ENCODE results near the gene CDH23. TPM values are rescaled to one million over a fixed set of nuclear protein-coding genes. Genes with fewer than 3 reads are reported as not detected.

CDH23 gene
- total RNA-seq, 1 donor from 2014 or later, result 0.29 TPM

GRCh38 chr10:71717056-71717455 lies 320.3 kb downstream of the CDH23 start:
- H3K27ac Mint-ChIP-seq, result no peak overlapping the region
- TF ChIP-seq, protein P1, sequence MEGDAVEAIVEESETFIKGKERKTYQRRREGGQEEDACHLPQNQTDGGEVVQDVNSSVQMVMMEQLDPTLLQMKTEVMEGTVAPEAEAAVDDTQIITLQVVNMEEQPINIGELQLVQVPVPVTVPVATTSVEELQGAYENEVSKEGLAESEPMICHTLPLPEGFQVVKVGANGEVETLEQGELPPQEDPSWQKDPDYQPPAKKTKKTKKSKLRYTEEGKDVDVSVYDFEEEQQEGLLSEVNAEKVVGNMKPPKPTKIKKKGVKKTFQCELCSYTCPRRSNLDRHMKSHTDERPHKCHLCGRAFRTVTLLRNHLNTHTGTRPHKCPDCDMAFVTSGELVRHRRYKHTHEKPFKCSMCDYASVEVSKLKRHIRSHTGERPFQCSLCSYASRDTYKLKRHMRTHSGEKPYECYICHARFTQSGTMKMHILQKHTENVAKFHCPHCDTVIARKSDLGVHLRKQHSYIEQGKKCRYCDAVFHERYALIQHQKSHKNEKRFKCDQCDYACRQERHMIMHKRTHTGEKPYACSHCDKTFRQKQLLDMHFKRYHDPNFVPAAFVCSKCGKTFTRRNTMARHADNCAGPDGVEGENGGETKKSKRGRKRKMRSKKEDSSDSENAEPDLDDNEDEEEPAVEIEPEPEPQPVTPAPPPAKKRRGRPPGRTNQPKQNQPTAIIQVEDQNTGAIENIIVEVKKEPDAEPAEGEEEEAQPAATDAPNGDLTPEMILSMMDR (IDR thresholded peaks at IDR 0.05), result no peak
- H3K9me3 Mint-ChIP-seq, result no peaks in the 10 kb centered on the region
- no peaks in the 10 kb centered on the region for H3K27me3 Mint-ChIP-seq
- H3K4me3 Mint-ChIP-seq, result no peak overlapping the region
- DNase-seq (no peak), ATAC-seq (ENCODE audit: low read depth) (no peak)
- H3K36me3 Mint-ChIP-seq (ENCODE audit: low read depth), result no peaks in the 10 kb centered on the region
- CTCF ChIA-PET, result interaction anchor here (0.6 to 2.3 kb wide), 5 partner anchors 8 to 176 kb away, joined by 3 to 11 read pairs (median 3); partner anchors contain the start of gene VSIR
- intact Hi-C loops (cut with micrococcal nuclease), result no loop called here
- peaks cover 32% of the 10 kb centered on the region for H3K4me1 Mint-ChIP-seq
- POLR2A ChIA-PET, result no interaction called here

GRCh38 chr10:71717551-71717951 lies 320.8 kb downstream of the CDH23 start:
- CTCF ChIA-PET, result interaction anchor here (0.6 to 2.3 kb wide), 5 partner anchors 8 to 176 kb away, joined by 3 to 11 read pairs (median 3); partner anchors contain the start of gene VSIR
- Mint-ChIP-seq H3K4me3 (no peak overlapping the region), H3K4me1 (peaks cover 28% of the 10 kb centered on the region), H3K27me3 (no peaks in the 10 kb centered on the region), H3K36me3 (ENCODE audit: low read depth) (no peaks in the 10 kb centered on the region), H3K9me3 (no peaks in the 10 kb centered on the region), H3K27ac (no peak overlapping the region)
- DNase-seq, result no peak
- intact Hi-C loops (cut with micrococcal nuclease), result no loop called here
- POLR2A ChIA-PET, result no interaction called here
- TF ChIP-seq, protein P1 (IDR thresholded peaks at IDR 0.05), result no peak
- no peak for ATAC-seq (ENCODE audit: low read depth)

DNA sequence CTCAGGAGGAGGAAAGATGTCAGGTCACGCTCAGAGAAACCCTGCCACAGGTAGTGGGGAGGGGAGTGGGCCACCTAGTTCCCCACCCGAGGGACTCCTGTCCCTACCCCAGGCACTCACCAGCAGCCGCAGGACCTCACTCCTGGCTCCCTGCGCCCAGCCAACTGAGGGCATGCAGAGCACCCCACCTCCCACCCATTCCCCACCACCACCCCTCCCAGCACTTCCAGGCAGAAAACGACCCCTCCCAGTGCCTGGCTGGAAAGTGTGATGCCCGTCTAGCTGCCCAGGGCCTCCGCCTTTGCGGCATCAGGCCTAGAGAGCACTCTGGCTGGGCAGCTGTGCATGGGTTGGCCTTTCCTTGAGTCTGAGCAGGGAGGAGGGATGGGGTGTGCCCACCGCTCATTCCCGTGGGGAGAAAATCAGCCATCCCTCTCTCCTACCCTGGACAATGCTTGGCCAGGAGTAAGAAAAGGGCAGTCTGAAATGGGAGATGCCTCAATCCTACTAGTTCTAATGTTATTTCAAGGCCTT lies 321.5 kb downstream of the CDH23 start:
- CTCF ChIA-PET, result interaction anchor here (1.8 to 2.3 kb wide), 2 partner anchors 10 to 21 kb away, joined by 4 to 11 read pairs; no protein-coding TSS in a partner anchor
- Mint-ChIP-seq H3K36me3 (ENCODE audit: low read depth) (no peaks in the 10 kb centered on the region), H3K27ac (no peak overlapping the region), H3K4me1 (peaks cover 21% of the 10 kb centered on the region), H3K4me3 (no peak overlapping the region), H3K9me3 (no peaks in the 10 kb centered on the region), H3K27me3 (no peaks in the 10 kb centered on the region)
- ATAC-seq (ENCODE audit: low read depth) (no peak), DNase-seq (no peak)
- POLR2A ChIA-PET, result no interaction called here
- TF ChIP-seq, protein P1 (IDR thresholded peaks at IDR 0.05), result no peak
- intact Hi-C loops (cut with micrococcal nuclease), result no loop called here

GRCh38 chr10:71719042-71719441 lies 322.3 kb downstream of the CDH23 start:
- DNase-seq, result no peak
- TF ChIP-seq, protein P1 (IDR thresholded peaks at IDR 0.05), result no peak
- H3K9me3 Mint-ChIP-seq, result no peaks in the 10 kb centered on the region
- H3K4me3 Mint-ChIP-seq, result no peak overlapping the region
- H3K4me1 Mint-ChIP-seq, result peaks cover 13% of the 10 kb centered on the region
- ATAC-seq (ENCODE audit: low read depth), result no peak
- no peak overlapping the region for H3K27ac Mint-ChIP-seq
- CTCF ChIA-PET, result interaction anchor here (0.6 to 1.8 kb wide), 2 partner anchors 22 to 87 kb away, joined by 3 to 4 read pairs; no protein-coding TSS in a partner anchor
- H3K36me3 Mint-ChIP-seq (ENCODE audit: low read depth), result no peaks in the 10 kb centered on the region
- H3K27me3 Mint-ChIP-seq, result no peaks in the 10 kb centered on the region
- intact Hi-C loops (cut with micrococcal nuclease), result no loop called here
- POLR2A ChIA-PET, result no interaction called here

- no peak within 1 kb of the TSS for H3K4me3 Mint-ChIP-seq
- ChIA-PET POLR2A (no interaction called here), CTCF (interaction anchor here (0.6 to 1.8 kb wide), 2 partner anchors 23 to 87 kb away, joined by 3 to 4 read pairs; no protein-coding TSS in a partner anchor)
- no peak for DNase-seq
- no peaks in the 10 kb centered on the region for H3K9me3 Mint-ChIP-seq
- H3K4me1 Mint-ChIP-seq, result peaks cover 7% of the 10 kb centered on the region
- H3K36me3 Mint-ChIP-seq (ENCODE audit: low read depth), result no peaks in the 10 kb centered on the region
- intact Hi-C loops (cut with micrococcal nuclease), result no loop called here
- H3K27me3 Mint-ChIP-seq, result no peaks in the 10 kb centered on the region
- TF ChIP-seq, protein P1 (IDR thresholded peaks at IDR 0.05), result no peak
- no peak for ATAC-seq (ENCODE audit: low read depth)
- H3K27ac Mint-ChIP-seq, result no peak within 1 kb of the TSS
Observed at GRCh38 chr10:71719464-71720201, 322.9 kb downstream of the CDH23 start, which contains the start of gene C10orf105. Gene C10orf105, minus strand, starts transcription at chr10:71719778. Its CDS starts 3,441 bp downstream, at chr10:71716337.

Measured in activated B cell treated with CpG ODN at 0.5 μM for 24 hours (primary cell).